DMS153 (cell line): ENCODE measurements around the gene REP15.
"Not testable (repeated sequence)": the region's sequence is repeated elsewhere in the genome, so short reads cannot be mapped to it uniquely, and the experiment has no call there.

Source experiments
- DNase-seq: peaks from one replicate; lab custom pipeline; 2025; lab: John Stamatoyannopoulos, UW

The REP15 gene

DNA sequence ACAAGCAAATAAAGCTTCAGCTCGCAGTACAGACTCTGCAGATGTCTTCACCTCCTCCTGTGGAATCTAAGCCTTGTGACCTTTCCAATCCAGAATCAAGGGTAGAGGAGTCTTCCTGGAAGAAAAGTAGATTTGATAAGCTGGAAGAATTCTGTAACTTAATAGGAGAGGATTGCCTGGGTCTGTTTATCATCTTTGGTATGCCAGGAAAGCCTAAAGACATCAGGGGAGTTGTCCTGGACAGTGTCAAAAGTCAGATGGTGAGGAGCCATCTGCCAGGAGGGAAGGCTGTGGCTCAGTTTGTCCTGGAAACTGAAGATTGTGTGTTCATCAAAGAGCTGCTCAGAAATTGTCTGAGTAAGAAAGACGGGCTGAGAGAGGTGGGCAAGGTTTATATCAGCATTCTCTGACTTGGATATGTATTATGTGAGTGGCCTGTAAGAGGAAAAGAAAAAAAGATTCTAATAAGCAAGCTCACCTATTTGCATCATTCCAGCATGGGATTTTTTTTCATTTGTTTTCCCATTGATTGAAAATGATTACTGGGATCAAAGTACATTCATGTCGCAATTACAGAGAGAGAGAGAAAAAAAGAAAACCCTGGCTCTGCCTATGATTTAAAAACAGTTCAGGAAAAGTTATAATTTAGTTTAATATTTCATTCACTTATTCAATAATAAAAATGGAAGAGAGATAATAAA, 767 bp downstream of the REP15 start:
- no peak for DNase-seq

DNA sequence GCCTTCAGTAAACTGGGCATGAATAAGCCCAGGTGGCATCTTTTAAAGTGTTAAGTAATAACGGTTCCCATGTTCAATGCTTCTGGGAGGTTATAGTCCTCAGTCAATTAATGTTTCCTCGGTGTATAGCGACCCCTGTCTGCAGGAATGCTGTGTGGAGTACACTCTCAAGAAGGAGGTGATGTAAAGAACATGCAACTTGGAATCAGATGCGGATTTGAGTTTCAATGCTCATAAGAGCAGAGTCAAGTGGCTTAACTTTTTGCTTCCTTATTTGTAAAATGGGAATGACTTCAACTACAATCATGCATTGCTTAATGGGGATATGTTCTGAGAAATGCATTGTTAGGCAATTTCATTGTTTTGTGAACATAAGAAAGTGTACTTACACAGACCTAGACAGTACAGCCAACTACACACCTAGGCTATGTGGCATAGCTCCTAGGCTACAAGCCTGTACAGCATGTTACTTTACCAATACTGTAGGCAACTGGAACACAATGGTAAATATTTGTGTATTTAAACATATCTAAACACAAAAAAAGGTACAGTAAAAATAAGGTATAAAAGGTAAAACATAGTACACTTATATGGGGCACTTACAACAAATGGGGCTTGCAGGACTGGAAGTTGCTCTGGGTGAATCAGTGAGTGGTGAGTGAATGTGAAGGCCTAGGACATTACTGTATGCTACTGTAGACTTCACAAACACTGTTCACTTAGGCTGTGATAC, 7.6 kb downstream of the REP15 start:
- DNase-seq = peak; percentile 2

DNA sequence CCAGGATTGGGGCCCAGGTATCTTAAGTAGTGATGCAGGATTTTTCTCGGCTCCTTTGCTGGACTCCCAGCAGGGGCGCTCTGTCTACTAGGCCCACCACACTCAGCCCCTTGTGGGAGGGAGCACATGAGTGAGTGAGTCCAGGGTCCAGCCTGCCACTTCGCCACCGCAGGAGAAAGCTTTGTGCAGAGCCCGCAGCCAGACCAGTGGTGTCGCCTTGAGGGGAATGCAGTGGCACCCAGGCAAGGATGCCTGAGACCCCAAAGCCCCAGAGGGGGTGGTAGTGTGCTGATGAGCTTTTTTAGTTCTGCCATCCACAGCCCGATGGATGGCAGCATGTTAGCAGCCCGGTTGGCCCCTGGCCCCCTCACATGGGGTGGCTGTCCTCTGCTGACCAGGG, 9.0 kb downstream of the REP15 start:
- DNase-seq = no peak

DNA sequence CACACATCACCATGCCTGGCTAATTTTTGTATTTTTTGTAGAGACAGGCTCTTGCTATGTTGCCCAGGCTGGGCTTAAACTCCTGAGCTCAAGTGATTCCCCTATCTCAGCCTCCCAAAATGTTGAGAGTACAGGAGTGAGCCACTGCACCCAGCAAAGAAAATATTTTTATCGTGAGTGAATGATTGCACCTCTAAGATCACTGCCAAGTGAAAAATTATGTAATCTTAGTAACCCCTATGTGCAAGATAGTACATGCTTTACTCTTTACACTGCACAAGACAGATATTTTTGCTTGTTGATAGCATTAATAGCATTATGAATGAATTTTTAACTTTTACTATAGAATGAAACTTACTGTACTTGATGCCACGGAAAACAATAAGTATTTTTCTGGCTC, 11.0 kb downstream of the REP15 start:
- DNase-seq = no peak

DNA sequence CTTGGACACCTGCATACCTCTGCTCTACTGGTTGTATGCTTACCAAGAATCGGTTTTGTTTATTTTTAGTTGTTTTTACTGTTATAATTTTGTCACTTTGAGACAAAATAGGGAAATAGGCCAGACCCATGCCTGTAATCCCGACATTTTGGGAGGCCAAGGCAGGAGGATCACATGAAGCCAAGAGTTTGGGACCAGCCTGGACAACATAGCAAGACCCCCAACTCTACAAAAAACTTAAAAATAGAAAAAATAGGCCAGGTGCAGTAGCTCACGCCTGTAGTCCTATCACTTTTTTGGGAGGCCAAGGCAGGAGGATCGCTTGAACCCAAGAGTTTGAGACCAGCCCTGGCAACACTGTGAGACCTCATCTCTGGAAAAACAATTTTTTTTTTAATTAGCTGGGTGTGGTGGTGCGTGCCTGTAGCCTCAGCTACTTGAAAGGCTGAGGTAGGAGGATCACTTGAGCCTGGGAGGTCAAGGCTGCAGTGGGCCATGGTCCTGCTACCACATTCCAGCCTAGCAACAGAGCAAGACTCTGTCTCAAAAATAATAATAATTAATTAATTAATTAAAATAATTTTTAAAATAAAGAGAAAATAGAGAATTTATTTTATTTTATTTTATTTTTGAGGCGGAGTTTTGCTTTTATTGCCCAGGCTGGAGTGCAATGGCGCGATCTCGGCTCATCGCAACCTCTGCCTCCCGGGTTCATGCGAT, 13.1 kb downstream of the REP15 start:
- no peak for DNase-seq

DNA sequence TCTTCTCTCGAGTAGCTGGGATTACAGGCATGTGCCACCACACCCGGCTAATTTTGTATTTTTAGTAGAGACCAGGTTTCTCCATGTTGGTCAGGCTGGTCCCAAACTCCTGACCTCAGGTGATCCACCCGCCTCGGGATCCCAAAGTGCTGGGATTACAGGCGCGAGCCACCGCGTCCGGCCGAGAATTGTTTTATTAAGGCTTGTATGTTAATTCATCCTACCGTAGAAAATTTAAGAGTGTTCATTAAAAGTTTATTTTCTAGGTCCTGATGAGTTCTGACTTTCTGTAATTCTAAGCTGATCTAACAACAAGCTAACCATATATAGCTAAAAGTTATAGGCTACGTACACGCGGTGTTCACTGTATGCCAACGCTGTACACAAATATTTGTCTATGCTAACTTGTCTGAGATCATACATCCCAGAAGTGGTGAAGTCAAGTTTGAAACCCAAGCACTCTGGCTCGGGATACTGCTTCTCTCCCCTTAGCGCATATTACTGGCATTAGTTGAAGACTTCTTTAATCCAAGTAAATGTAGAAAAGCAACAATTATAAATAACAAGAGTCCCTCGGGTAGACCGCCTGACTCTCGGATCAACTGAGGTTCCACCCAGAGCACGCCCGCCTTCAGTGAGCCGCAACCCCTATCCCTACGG, 13.8 kb downstream of the REP15 start:
- peak; percentile 21 for DNase-seq

DNA sequence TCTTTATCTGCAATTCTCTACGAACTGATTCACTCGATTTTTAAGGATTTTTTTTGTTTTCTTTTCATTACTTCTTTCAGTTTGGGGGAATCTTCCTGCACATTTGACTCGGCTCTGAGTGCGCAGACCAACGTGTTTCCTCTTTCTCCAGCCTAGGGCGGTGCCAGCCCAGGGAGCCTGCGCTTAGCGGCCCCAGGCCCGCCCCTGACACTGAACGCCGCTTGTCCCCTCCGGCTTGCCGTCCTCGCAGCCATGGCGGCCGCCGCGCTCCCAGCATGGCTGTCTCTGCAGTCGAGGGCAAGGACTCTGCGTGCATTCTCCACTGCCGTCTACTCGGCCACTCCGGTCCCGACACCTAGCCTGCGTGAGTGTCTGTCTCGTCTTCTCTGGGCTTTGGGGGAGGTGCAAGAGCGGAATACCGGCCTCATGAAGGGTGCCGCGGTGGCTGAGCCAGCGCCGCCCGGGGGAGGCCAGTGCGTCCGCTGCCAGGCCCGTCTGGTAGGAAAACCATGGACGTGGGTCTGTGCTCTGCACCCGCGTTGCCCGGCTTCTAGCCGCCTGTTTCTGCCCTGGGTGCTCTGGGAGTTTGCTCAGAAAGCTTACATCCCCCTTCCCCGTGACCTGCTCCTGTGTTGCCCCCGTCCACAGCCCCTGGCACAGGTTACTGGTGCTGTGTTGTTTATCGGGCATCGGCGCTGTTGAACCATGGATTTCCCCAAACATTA, 14.5 kb downstream of the REP15 start, which contains the start of gene MRPS35:
MRPS35 (plus strand) TSS at position 241 of the 725 bp plus-strand sequence; CDS start at position 253, 12 bp downstream.
- DNase-seq = peak; percentile 58

DNA sequence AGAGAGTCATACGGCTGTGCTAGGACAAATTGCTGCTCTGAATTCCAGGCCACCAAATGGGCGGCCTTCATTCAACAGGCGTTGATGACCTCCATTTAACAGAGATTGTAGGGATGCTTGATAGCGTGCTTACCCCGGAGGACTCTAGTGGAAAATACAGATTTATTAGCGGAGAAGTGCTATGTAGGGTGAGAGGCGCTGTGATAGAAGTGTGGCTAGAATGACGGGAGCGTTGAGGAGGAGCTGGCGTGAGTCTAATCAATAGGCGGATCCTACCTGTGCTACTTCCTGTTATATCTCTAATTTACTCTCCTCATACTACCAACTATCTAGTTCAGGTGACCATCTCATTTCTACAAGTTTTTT, 15.1 kb downstream of the REP15 start:
- DNase-seq = no peak

DNA sequence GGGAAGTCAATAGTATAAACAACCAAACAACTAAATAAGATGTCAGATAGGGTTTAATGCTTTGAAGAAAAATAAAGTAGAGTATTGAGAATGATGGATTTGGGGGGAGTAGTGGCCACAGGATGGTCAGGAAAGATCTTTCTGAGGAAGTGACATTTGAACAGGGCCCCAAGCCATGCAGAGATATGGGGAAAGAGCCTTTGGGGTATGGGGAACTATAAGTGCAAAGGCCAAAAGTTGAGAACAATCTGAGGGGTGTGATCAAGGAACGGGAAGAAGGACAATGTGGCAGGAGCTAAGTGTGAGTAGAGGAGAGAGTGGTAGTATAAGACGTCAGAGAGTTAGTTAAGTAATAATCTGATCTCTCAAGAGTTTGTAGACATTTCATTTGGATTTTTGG, 15.7 kb downstream of the REP15 start:
- no peak for DNase-seq

DNA sequence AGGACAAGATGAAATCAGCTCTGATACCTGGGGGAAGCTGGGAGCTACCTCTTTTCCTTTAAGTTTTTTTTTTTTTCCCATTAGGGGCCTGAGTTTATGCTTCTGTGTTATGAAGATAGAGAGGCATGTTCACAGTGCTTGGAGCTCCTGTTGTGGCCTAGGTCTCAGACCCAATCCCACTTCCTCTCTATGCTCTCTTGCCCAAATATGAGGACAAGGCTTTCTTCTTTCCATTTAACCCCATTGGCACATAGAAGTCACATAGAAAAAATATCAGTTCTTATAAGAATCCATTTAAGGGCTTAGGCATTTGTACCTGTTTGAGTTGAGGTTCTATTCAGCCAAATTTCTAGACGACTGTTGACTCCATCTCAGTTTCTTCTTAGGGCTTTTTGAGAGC, 27.0 kb downstream of the REP15 start:
- no peak for DNase-seq

DNA sequence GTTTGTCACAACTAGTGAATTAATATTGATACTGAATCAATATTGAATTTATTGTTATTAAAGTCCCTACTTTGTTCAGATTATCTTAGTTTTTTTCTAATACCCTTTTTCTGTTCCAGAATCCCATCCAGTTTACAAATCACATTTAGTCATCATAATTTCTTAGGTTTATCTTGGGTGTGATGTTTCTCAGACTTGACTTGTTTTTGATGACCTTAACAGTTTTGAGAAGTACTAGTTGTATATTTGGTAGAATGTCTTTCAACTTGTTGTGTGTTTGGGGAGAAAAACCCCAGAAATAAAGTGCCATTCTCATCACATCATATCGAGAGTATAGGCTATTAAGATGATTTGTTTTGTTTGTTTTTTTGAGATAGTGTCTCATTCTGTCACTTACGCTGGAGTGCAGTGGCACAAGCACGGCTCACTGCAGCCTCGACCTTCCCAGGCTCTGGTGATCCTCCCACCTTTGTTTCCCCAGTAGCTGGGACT, 33.9 kb downstream of the REP15 start:
- no peak for DNase-seq

DNA sequence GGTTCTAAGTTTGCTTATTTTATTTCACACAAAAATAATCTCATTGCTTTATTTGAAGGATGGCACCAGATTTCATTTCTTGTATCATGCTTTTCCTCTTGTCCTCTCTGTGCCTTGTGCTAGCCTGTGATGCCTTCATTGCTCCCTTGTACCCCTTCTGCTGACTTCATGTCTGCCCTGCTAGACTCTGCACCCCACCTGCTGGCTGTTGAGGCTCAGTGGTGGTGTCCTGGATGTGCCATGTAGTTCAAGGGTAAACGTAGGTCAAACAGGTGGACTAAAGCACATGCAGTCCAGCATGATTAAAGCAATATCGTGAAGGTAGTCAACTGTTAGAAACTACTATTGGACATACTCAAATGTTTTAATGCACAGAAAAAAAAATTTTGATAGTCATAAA, 36.0 kb downstream of the REP15 start:
- DNase-seq = no peak

DNA sequence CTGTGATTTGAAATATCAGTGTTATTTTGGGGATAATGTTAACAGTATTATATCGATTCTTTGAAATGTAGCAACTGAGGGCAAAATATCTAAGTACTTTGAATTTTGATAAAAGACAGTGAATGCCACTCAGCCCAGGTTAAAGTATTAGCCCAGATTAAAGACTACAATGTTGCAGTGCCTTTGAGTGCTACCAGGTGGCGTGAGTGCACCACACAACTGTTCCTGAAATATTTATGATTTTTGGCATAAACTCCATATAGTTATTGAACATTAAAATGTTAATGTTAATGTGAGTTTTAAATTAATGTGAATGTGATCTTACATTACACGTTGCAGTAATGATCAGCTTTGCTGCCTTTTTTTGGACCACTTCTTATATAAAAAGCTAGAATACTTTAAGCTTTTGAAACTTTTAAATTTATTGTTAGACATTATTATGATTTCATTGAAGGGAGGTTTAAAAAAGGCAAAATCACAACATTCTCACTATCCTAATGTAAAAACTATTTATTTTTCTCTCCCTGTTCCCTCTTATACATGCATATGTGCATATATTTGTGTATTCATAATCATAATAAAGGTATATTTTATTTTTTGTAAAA, 36.9 kb downstream of the REP15 start:
- DNase-seq = no peak

DNA sequence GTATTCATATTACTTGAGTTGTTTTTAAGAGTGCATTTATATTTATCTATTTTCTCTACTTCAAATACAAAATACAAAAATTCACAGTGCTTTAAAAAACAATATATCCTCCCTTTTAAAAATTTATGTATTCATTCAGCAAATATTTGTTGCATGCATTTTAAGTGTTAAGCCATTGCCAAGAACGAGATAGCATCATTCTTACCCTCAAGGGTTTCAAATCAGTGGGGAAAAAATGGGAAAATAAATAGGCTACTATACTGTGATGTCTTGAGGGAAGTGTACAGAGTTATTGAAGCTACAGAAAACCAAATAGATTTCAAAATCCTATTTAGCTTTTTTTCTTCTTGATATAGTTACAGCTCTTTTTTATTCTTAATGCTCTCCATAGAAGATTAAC, 37.5 kb downstream of the REP15 start:
- DNase-seq = no peak

DNA sequence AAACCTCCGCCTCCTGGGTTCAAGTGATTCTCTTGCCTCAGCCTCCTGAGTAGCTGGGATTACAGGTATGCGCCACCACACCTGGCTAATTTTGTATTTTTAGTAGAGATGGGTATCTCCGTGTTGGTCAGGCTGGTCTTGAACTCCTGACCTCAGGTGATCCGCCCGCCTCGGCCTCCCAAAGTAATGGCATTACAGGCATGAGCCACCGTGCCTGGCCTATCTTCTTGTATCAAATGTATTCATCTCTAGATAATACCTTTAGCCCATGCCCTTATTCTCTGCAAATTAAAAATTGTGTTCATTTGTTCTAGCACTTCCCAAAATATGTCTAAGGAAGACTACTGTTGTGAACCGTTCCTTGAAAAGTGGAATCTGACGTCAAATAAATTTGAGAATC, 38.1 kb downstream of the REP15 start:
- DNase-seq = not testable (repeated sequence)

DNA sequence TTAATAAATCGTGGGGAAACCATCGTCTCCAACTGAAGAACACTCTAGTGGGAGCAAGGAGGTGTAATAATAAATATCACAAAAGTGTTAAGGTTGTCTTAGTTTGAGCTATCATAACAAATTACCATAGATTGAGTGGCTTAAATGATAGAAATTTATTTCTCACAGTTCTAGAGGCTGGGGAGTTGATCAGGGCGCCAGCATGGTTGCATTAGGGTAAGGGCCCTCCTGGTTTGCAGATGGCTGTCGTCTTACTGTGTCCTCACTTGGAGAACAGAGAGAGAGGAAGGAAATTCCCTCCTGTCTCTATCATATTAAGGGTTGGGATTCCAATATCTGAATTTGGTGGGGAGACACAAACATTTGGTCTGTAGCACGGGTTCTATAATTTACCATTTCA, 47.4 kb downstream of the REP15 start:
- DNase-seq = no peak

DNA sequence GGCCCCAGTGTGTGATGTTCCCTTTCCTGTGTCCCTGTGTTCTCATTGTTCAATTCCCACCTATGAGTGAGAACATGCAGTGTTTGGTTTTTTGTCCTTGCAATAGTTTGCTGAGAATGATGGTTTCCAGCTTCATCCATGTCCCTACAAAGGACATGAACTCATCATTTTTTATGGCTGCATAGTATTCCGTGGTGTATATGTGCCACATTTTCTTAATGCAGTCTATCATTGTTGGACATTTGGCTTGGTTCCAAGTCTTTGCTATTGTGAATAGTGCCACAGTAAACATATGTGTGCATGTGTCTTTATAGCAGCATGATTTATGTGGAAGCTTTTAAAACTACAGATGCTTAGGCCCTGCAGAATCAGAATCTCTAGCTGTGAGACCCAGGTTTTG, 49.5 kb downstream of the REP15 start:
- DNase-seq = not testable (repeated sequence)
